ENCODE data around the gene NOTUM.

Gene NOTUM

DNA sequence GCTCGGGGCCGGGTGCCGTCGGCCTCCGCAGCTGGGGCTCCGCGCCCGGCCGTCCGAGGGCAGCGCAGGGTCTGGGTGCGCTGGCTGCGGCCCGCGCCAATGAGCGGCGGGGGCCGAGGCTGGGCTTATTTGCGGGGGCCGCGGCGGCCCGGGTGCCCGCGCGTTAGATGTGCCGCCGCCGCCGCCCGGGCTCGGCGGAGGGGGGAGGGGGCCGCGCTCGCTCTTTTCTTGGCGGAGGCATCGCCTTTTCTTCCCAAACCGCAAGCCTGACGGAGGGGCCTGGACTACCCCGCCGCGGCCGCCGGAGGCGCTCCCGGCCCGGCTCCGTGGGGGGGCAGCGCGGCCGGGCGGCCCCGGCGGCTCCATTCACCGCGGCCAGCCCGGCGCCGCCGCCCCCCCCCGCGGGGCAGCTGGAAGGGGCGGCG is at the start of gene NOTUM:
Gene NOTUM, minus strand, starts transcription at position 101 of the 425 bp plus-strand sequence. CDS start 278 bp downstream, outside the sequence.
- intact Hi-C loops (cut with DNase I), result no loop called here
- DNase-seq, result no peak

DNA sequence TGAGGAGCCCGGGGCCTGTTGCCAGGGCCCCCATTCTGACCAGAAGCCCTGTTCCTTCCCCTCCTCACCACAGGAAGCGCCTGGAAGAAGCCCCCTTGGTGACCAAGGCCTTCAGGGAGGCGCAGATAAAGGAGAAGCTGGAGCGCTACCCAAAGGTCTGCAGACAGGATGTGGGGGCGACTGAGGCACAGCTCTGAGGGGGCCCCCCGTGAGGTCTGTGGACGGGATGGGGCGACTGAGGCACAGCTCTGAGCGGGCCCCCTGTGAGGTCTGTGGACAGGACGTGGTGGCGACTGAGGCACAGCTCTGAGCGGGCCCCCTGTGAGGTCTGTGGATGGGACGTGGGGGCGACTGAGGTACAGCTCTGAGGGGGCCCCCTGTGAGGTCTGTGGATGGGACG is 48.4 kb upstream of the NOTUM start:
- DNase-seq, result no peak
- intact Hi-C loops (cut with DNase I), result no loop called here

- DNase-seq, result no peak
- intact Hi-C loops (cut with DNase I), result no loop called here
Observed at GRCh38 chr17:82008941-82009405, 48.0 kb upstream of the NOTUM start.

DNA sequence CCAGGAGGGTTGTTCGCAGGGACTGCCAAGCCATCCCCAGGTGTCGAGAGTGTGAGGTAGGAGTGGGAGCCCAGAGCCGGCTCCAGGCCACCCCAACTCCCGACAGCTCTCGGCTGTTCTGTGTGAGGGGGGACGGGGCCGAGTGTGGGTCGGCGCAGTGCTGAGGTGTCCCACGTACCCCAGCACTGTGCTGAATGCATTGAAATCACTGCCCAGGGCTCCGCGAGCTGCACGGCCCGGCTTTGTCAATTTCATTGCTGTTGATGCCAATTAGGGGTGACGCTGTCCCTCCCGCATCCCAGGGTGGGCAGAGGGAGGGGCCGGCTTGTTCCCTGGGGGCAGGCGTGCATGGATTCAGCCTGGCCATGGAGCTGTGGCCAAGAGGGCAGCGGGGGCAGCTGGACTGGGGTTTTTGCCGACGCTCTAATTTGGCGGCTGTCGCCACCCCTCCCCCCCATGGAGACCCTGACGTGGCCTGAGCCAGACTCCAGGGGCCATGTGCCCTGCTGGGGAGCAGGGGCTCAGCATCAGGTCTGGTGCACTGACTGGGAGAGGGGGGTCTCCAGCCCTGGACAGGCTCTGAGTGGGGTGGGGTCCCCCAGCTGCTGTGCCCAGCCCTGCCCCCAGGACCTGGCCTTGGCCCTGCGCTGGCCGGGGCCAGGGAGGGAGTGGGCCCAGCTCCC is 47.4 kb upstream of the NOTUM start:
- intact Hi-C loops (cut with DNase I), result no loop called here
- no peak for DNase-seq

DNA sequence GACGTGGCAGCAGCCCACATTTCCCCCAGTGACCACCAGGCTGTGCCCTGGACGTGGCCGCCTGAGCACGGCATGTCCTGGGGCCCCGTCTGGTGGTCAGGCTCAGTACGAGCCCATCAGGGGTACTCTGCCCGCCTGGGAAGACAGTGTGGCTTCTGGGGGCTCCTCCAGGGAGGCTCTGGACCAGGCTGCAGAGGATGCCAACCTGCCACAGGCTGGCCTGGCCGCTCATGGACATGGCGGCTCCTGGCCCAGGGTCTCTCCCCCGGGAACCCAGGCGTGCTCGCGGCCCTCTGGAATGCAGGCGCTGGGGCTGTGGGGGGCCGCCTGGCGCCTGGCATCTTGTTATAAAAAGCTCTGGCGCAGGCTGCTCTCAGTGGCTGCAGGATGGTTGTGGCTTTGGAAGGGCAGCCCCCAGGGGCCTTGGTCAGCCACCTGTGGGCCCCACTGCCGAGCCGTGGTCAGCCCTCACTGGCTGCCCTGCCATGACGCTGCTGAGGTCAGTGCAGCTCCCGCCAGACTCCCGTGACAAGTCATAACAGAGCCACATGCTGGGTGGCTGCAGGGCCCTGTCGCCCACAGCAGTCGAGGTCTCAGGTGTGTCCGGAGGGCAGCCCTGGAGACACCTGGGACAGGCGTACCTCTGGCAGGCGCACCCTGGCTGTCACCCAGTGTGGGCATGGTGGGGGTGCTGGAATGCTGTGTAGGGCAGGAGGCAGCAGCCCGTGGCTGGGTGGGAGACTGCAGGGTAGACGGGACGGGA is 46.7 kb upstream of the NOTUM start:
- no peak for DNase-seq
- intact Hi-C loops (cut with DNase I), result no loop called here

DNA sequence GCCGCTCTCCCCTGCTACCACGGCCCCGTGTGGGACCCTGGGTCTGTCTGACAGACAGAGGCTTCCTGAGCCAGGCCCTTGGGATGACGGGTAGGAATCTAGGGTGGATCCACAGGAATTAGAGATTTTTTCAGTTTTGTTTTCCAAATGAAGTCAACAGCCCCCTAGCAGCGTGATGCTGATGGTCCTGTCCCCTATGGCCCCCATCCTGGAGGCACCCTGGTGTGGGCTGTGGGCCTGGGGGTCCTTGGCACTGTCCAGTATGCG is 46.2 kb upstream of the NOTUM start:
- DNase-seq, result no peak
- intact Hi-C loops (cut with DNase I), result no loop called here

GRCh38 chr17:82006468-82007227 is 45.7 kb upstream of the NOTUM start:
- intact Hi-C loops (cut with DNase I), result no loop called here
- DNase-seq, result peak in 1 of 10 donors; percentile 47

GRCh38 chr17:82005701-82006348 is 44.8 kb upstream of the NOTUM start:
- intact Hi-C loops (cut with DNase I), result no loop called here
- no peak for DNase-seq

GRCh38 chr17:82004517-82005455 is 43.8 kb upstream of the NOTUM start:
- no peak for DNase-seq
- intact Hi-C loops (cut with DNase I), result no loop called here

DNA sequence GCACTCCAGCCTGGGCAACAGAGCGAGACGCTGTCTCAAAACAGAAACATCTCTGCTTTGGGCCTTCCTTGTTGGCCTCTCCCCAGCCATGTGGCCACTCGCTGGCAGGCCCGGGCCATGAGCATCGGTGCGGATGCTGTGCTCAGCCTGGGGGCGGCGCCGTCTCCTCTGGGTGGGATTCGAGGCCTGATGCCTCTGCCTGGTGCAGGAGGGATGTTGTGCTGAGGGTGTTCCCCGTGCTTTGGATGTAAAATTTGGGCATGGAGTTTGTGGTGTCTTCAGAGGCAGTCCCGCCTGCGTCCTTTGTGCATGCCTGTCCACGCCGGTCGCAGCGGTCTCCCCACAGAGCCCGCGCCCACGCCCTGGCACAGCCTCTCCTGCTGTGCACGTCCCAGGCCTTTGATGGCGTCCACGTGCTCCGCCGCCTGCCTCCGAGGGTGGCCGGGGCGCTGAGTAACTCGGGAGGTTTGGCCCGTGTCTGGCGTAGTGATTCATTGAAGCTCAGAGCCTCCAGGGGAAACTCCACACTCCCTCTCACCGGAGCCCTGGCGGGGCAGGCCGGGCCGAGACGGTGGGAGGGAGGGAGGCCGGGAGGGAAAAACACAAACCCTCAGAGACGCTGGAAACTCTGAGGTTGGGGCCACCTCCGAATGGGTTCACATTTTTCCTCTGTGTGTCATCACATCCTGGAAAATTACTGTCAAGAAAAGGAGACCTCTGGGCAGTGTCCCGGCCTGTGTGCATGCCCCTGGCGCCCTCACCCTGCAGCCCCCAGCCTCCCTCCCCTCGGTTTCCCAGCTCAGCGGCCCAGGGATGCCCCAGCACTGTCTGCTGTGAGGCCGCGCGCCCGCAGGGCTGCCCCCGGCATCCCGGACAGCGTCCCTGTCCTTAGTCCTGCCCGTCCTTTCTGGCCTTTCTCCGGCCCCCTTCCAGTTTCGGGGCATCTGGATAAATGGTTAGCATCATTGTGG is 42.7 kb upstream of the NOTUM start:
- DNase-seq, result no peak
- intact Hi-C loops (cut with DNase I), result no loop called here

GRCh38 chr17:82001571-82002056 is 40.6 kb upstream of the NOTUM start:
- intact Hi-C loops (cut with DNase I), result no loop called here
- no peak for DNase-seq

GRCh38 chr17:82000803-82001570 is 40.0 kb upstream of the NOTUM start:
- DNase-seq, result no peak
- intact Hi-C loops (cut with DNase I), result no loop called here

DNA sequence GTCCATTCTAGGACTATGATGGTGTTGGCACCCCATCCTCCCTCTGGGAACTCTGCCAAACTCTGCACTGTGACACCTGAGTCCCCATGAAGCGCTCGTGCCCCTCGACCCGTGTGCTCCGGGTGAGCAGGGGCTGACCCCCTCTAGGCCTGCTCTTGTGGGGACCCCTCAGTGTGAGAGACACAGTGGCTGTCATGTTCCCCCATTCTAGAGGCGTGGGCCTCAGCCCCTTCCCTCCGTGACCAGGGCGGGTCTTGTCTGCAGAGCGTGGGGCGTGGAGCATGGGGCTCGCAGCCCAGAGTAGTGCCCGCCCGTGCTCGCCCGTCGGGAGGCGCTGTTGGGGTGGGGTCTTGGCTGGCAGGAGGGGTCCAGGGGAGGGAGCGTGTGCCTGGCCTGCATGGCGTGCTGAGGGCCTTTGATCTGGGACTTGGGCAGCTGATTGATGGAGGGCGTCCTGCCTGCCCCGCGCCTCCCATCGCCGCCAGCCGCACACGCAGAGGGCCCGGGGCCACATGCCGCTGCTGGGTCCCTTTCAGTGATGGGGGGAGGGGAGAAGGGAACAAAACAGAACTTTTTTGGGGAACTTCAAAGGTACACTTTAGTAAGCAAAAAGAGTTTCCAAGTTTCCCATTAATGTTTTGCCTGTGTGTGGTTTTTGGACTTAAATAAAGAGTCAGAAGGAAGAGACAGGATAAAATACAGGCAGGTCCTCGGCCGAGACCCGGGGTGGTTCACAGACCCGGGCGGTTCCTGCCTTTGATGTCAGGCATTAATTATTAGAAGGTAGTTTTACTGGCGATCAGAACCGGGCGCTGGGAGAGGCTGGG is 39.2 kb upstream of the NOTUM start:
- DNase-seq, result no peak
- intact Hi-C loops (cut with DNase I), result no loop called here

DNA sequence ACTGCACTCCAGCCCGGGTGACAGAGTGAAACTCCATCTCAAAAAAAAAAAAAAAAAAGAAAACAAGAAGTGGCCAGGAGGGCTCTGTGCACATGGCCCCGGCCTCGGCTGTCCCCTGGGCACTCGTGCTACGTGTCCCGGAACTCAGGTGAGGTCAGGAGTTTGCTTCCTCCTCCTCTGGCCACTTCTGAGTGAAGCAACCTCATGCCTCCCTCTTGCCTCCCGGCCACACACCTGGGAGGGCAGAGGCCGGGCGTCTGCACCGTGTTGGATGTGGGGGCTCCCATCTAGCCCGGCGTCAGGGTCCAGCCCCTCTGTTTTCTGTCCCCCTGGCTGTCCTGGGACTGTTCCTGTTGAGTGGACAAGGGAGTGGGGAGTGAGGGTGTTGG is 38.6 kb upstream of the NOTUM start:
- intact Hi-C loops (cut with DNase I), result no loop called here
- no peak for DNase-seq

DNA sequence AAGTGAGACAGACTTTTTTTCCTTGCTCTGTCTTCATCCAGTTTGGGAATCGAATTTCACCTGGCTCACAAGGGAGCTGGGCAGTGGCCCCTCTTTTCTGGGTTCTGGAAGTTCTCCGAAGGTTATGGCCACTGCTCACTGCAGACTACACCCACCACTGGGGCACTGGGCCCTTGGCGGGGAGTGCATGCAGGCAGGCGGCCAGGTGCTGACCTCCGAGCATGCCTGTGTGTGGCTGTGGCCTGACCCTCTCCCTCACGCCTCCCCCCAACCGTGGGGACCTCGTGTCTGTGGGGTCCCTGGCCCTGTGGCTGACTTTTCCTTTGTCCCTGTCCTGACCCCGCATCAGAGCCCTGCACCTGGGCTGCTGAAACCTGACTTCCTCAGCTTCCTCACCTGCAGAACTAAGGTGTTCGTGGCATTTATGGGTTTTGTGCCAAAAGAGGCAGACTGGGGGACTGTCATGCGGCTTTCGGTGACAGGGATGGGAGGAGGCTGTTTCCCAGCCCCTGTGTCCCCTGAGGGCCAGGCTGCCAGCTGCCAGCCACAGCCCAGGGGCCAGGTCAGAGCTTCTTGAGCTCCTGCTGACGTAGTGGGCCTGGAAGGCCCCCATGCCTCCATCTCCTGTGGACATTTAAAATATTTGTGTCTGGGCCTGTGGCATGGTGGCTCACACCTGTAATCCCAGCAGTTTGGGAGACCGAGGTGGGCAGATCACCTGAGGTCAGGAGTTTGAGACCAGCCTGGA is 37.9 kb upstream of the NOTUM start:
- peak in 1 of 10 donors; percentile 69 for DNase-seq
- intact Hi-C loops (cut with DNase I), result no loop called here

DNA sequence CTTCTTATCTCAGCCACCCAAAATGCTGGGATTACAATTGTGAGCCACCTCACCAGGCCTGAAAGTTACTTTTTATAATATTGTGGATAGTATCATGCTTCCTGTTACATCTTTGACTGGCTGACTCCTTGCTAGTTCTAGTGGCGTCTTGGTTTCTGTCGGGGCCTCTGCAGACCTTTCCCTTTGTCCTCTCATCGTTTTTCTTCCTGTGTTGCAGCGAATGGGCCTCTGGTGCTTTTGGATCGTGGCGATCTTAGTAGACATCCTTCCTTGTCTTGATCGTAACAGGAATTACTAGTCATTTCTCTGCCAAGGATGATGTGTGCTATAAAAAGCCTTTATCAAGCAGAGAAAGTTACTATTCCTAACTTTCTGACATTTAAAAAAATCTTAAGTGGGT is 37.2 kb upstream of the NOTUM start:
- intact Hi-C loops (cut with DNase I), result no loop called here
- DNase-seq, result no peak

Measured in posterior cingulate gyrus (tissue), 11 donors.